Transverse colon (tissue), 4 donors: Measurements from ENCODE around the gene SPATA13.

ENCODE experiments used
- CTCF ChIP-seq, 5 experiments: fragments of 200-600 bp in 3 of 5; fragments of 450-650 bp in 2 of 5; sonication (generic) in 3 of 5; IDR thresholded peaks; 1 replicate in 2 of 5; 2 replicates in 3 of 5; pipeline ENCODE4 v1.5.1; 2016 to 2017; ENCODE audit warnings: antibody characterized with exemption in 5 of 5, inconsistent platforms in 3 of 5, mild to moderate bottlenecking in 2 of 5, moderate library complexity in 1 of 5
- POLR2AphosphoS5 ChIP-seq, 3 donors: sonication (generic); formaldehyde crosslinking; IDR thresholded peaks; one replicate each; pipeline ENCODE4 v1.6.1; 2016; ENCODE audit warnings: antibody characterized with exemption in 3 of 3

- TF ChIP-seq CTCF (IDR thresholded peaks at IDR 0.05) (peak in 1 of 5 experiments; percentile 20), POLR2AphosphoS5 (IDR thresholded peaks at IDR 0.05) (peak in 2 of 3 donors; percentile 43 to 55)
Measured at GRCh38 chr13:24161980-24162525, 1.5 kb downstream of the SPATA13 start.
